Adrenal gland (tissue), 12 donors: ENCODE measurements around the gene GRID1. TPM values are rescaled to one million over a fixed set of nuclear protein-coding genes. Genes with fewer than 3 reads are reported as not detected.

Source experiments
- DNase-seq, 7 donors: peaks; one replicate each; pipeline ENCODE4 v3.0.0-alpha.2; 2019 to 2020
- H3K27ac ChIP-seq, 5 donors: fragments of 200-600 bp; sonication (generic) in 4 of 5; 1 replicate in 3 of 5; 2 replicates in 2 of 5; pipeline versions ENCODE4 v1.5.1 to v1.8.0; 2016 to 2020; ENCODE audit warnings: mild to moderate bottlenecking in 1 of 5
- H3K27me3 ChIP-seq: fragments of 200-600 bp; 2 replicates; pipeline ENCODE4 v1.8.0; 2021
- H3K36me3 ChIP-seq, 2 donors: fragments of 200-600 bp; replicated peaks in 1 of 2; 1 replicate in 1 of 2; 2 replicates in 1 of 2; pipeline versions ENCODE4 v1.5.1 to v1.8.0; 2018 to 2022
- H3K4me1 ChIP-seq, 2 donors: fragments of 200-600 bp; replicated peaks in 1 of 2; 1 replicate in 1 of 2; 2 replicates in 1 of 2; pipeline versions ENCODE4 v1.5.1 to v1.8.0; 2018 to 2021
- H3K4me3 ChIP-seq, 4 donors: fragments of 200-600 bp; sonication (generic) in 3 of 4; one replicate each; pipeline ENCODE4 v1.5.1; 2016 to 2018
- H3K9me3 ChIP-seq, 3 donors: fragments of 200-600 bp; sonication (generic) in 1 of 3; replicated peaks in 1 of 3; 1 replicate in 2 of 3; 2 replicates in 1 of 3; pipeline versions ENCODE4 v1.5.1 to v1.8.0; 2016 to 2021
- POLR2A ChIP-seq, 2 donors: fragments of 450-650 bp; IDR thresholded peaks; one replicate each; pipeline ENCODE4 v1.6.1; 2017; ENCODE audit warnings: antibody characterized with exemption in 2 of 2, mild to moderate bottlenecking in 2 of 2, moderate library complexity in 1 of 2
- WGBS, 4 donors: extraction: QIAGEN DNeasy Blood & Tissue Kit in 2 of 4; methylation state at CpG; one replicate each; pipeline versions ENCODE4 v1.1.5 to v1.1.7; 2013 to 2017; 5-methylcytosine and 5-hydroxymethylcytosine counted together
- intact Hi-C, 2 donors: fragments of 100-400 bp; cut with DNase I; formaldehyde crosslinking; loops; one replicate each; pipeline versions ENCODE4 v1.14.1 to v1.15.0; 2022 to 2023
- polyA plus RNA-seq, 3 donors: library from polyadenylated mRNA; stranded (reverse); fragments of 200-250 nt in 2 of 3; fragments of 350-450 nt in 1 of 3; fragmentation: Illumina TruSeq in 1 of 3; extraction: RNeasy Lipid Tissue Mini Kit (QIAGEN cat#74804) in 1 of 3; gene quantifications; one replicate each; pipeline ENCODE4 v1.2.3, GENCODE V29; 2013 to 2014
- total RNA-seq, 9 donors: library from RNA; depleted of rRNA in 4 of 9; stranded (reverse); fragments of >200 nt in 4 of 9; fragments of 120-200 nt in 1 of 9; fragmentation: NEBNext Ultra II Directional in 1 of 9; extraction: Animal tissue kit (Norgen Biotek cat#: 25700) in 1 of 9; gene quantifications; one replicate each; pipeline versions ENCODE4 v1.1.0 to v1.2.4, GENCODE V29; 2013 to 2023
- TF ChIP-seq, protein P1 (sequence below), 6 experiments: fragments of 450-650 bp in 4 of 6; fragments of 200-600 bp in 2 of 6; sonication (generic) in 1 of 6; IDR thresholded peaks; 1 replicate in 5 of 6; 2 replicates in 1 of 6; pipeline versions ENCODE4 v1.5.1 to v1.8.0; 2016 to 2021; ENCODE audit warnings: antibody characterized with exemption in 6 of 6, mild to moderate bottlenecking in 2 of 6, moderate library complexity in 1 of 6
- donor health status: healthy with polysubstance abuse.
- donor health status: Bipolar disorder and iron deficiency.
- donor health status: DM: yes; HTN: yes; CAD: no.
- donor health status: DM: no; HTN: no; CAD: no.
- donor health status: DM: no; HTN: no; CAD: no.
- donor health status: DM: yes; HTN: yes; CAD: no.

Gene GRID1
- total and polyA plus RNA-seq, 12 donors, result 2.2 to 8.0 (median 4.1) TPM

DNA sequence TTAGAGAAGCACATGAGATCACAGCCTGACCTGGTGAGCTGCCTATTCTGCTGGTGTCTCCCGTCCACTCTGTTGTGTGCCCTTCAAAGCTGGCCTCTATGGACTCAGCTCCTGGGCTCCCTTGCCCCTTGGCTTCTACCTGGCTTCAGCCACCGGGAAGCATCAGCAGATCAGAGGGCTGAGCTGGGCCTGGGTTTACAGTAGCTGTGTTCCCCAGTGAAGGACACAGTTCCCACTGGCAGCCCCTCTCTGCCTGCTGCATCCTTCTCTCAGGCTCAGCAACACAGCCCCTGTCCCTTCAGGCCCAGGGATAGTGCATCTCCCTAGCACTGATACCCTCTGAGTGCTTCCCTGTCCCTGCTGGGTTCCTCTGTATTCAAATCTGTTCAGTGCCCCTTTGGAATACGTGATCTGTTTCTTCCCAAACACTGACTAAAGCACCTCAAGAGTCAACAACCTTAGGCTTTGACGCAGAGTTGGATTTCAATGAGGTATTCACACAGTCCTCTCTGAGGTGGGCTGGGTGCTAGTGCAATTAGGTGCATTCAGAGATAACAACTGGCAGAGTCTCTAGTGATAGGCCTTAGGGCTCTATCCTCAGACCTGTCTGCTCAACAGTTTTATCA is 109.8 kb downstream of the GRID1 start:
- Histone ChIP-seq H3K4me3 (no peak overlapping the region), H3K27ac (no peak overlapping the region), H3K27me3 (no peaks in the 10 kb centered on the region), H3K36me3 (no peaks in the 10 kb centered on the region), H3K9me3 (no peaks in the 10 kb centered on the region), H3K4me1 (no peaks in the 10 kb centered on the region)
- intact Hi-C loops, result no loop called here
- 86 to 92% (median 87%) methylated on average over 4 of the region's 4 CpGs for WGBS, 4 donors
- DNase-seq, result peak in 1 of 7 donors; percentile 7
- TF ChIP-seq POLR2A (IDR thresholded peaks at IDR 0.05), result no peak
- TF ChIP-seq, protein P1, sequence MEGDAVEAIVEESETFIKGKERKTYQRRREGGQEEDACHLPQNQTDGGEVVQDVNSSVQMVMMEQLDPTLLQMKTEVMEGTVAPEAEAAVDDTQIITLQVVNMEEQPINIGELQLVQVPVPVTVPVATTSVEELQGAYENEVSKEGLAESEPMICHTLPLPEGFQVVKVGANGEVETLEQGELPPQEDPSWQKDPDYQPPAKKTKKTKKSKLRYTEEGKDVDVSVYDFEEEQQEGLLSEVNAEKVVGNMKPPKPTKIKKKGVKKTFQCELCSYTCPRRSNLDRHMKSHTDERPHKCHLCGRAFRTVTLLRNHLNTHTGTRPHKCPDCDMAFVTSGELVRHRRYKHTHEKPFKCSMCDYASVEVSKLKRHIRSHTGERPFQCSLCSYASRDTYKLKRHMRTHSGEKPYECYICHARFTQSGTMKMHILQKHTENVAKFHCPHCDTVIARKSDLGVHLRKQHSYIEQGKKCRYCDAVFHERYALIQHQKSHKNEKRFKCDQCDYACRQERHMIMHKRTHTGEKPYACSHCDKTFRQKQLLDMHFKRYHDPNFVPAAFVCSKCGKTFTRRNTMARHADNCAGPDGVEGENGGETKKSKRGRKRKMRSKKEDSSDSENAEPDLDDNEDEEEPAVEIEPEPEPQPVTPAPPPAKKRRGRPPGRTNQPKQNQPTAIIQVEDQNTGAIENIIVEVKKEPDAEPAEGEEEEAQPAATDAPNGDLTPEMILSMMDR (IDR thresholded peaks at IDR 0.05), result no peak

DNA sequence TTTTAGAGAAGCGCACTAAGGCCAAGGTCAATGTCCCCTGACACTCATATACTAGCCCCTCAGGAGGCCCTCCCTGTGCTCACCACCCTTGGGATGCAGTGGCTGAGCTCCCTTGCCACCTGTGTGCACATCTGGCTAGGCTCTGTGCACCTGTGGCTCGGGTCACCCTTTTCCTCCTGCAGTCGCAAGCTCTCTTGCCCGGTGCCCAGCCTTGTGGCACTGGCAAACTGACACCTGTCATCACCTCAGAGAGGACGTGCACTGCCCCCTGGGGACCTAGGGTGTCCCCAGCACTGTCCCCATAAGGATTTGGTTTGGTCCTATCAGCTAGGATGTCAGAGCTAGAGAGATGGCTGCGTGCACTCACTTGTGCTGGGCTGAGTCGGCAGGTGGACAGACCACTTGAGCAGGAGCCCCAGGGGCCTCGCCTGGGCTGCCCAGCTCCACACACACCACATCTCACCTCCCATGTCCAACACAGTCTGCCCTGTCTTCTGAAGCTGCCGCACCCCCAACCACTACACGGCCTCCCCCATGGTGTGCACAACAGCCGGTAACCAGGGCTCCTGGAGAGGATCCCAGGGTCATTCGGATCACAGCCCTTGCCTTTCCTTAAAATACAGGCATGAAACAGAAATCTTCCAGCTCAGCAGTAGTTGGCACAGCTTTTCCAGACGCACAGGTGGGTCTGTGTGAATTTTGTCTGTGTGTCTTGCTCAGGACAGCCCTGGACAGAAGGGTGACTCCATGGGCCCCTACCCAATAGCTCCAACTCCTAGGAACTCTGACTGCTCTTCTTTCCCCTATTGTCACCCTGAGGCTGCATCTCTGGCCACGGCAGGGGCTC is 111.0 kb downstream of the GRID1 start:
- intact Hi-C loops, result no loop called here
- no peaks in the 10 kb centered on the region for H3K36me3 ChIP-seq

DNA sequence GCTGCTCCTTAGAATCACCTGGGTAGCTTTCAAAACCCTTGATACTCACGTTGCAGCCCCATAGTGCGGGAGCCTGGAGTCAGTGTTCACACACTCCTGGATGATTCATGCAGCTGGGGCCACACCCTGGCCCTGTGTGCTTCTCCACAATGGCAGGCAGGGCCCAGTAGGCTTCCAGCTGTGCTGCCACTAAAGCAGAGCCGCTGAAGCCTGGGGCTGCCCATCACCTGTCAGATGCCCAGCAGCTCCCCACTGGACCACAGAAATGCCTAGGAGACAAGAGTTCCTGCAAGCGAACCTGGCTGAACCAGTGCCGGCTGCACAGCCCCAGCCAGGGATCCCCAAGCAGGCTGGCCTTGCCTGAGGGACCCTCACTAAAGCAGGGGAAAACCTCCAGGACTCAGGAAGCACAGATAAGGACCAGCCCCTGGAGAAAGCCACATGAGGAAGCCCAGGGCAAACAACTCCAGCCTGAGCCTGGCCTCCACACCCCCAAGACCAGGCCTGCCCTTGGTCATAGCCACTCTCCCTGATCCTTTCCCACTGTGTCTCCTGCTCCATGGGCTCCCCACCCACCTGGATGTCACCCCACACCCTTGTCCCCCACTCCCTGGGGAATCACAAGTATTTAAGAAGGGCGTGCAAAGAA is 111.9 kb downstream of the GRID1 start:
- no peak for TF ChIP-seq POLR2A (IDR thresholded peaks at IDR 0.05)
- TF ChIP-seq, protein P1 (IDR thresholded peaks at IDR 0.05), result no peak
- intact Hi-C loops, result no loop called here

More for the DNA sequence above, 111.0 kb downstream of the GRID1 start:
- no peak overlapping the region for H3K4me3 ChIP-seq
- no peak overlapping the region for H3K27ac ChIP-seq
- H3K9me3 ChIP-seq, result no peaks in the 10 kb centered on the region
- WGBS, 4 donors, result 78 to 80% (median 79%) methylated on average over 8 to 14 of the region's 14 CpGs
- TF ChIP-seq, protein P1 (IDR thresholded peaks at IDR 0.05), result no peak
- TF ChIP-seq POLR2A (IDR thresholded peaks at IDR 0.05), result no peak
- peak in 3 of 7 donors; percentile 4 to 35 (median 5) for DNase-seq
- H3K4me1 ChIP-seq, result no peaks in the 10 kb centered on the region
- no peaks in the 10 kb centered on the region for H3K27me3 ChIP-seq

DNA sequence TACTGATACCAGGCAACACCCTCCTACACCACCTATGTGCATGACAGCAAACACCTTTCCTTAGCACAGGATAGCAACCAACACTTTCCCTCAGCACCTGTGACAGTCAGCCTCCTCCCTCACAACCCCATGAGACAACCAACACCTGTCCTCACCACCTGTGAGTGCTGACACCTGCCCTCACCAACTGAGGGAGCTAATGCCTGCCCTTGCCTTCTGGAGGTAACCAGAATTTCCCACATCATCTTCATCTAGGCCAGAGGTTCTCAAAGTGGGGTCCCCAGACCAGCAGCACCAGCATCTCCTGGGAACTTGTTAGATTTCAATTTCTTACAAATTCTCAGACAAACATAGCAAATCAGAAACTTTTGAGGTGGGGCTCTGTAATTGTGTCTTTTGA is 112.5 kb downstream of the GRID1 start:
- TF ChIP-seq, protein P1 (IDR thresholded peaks at IDR 0.05), result no peak
- no peak for TF ChIP-seq POLR2A (IDR thresholded peaks at IDR 0.05)
- no peaks in the 10 kb centered on the region for H3K27me3 ChIP-seq
- no peaks in the 10 kb centered on the region for H3K36me3 ChIP-seq
- H3K4me3 ChIP-seq, result no peak overlapping the region
- intact Hi-C loops, result no loop called here
- no peak overlapping the region for H3K27ac ChIP-seq
- no peaks in the 10 kb centered on the region for H3K4me1 ChIP-seq
- DNase-seq, result peak in 1 of 7 donors; percentile 21
- no peaks in the 10 kb centered on the region for H3K9me3 ChIP-seq

More for the DNA sequence above, 111.9 kb downstream of the GRID1 start:
- DNase-seq, result peak in 3 of 7 donors; percentile 7 to 39 (median 16)
- H3K4me3 ChIP-seq, result no peak overlapping the region
- H3K4me1 ChIP-seq, result no peaks in the 10 kb centered on the region
- WGBS, 4 donors, result 44 to 73% (median 64%) methylated on average over 3 to 6 of the region's 6 CpGs
- no peaks in the 10 kb centered on the region for H3K27me3 ChIP-seq
- no peak overlapping the region for H3K27ac ChIP-seq
- no peaks in the 10 kb centered on the region for H3K9me3 ChIP-seq
- H3K36me3 ChIP-seq, result no peaks in the 10 kb centered on the region
